ENCODE measurements around the gene DYNLT4. TPM values are rescaled to one million over a fixed set of nuclear protein-coding genes. Genes with fewer than 3 reads are reported as not detected.

The DYNLT4 gene
- total RNA-seq, 1 experiment from 2014 or later: not detected

DNA sequence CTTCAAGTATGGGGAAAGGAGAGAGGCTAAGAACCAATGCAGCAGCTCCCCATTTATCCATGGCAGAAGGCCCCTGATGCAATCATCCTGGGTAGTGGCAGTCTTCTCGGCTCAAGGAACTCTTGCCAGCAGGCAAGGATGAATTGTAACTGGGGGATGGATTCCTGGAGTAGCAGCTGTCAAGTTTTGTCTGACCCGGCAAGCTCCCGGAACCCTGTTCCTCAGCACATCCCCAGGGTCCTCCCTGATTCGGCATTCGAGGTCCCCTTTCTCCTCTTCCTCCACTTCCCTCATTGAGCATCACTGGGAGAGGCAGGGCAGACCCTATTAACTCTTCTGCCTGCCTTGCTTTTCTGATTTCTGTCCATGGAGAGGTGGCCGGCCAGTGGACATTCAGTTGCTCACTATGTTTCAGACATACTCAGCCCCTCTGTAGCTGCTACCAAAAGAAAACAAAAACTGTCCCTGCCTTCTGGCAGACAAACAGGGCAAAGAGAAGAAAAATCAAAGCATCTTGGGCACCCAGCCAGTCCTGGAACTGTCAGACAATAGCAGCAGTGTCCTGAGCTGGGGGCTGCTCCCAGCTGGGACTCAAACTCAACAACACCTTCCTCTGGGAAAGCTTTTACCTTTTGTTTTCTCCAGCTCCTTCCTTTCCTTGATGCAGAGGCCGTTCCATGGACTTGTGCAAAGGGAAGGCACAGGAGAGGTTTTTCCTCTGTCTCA, 41.5 kb upstream of the DYNLT4 start:
- TF ChIP-seq, protein P1, sequence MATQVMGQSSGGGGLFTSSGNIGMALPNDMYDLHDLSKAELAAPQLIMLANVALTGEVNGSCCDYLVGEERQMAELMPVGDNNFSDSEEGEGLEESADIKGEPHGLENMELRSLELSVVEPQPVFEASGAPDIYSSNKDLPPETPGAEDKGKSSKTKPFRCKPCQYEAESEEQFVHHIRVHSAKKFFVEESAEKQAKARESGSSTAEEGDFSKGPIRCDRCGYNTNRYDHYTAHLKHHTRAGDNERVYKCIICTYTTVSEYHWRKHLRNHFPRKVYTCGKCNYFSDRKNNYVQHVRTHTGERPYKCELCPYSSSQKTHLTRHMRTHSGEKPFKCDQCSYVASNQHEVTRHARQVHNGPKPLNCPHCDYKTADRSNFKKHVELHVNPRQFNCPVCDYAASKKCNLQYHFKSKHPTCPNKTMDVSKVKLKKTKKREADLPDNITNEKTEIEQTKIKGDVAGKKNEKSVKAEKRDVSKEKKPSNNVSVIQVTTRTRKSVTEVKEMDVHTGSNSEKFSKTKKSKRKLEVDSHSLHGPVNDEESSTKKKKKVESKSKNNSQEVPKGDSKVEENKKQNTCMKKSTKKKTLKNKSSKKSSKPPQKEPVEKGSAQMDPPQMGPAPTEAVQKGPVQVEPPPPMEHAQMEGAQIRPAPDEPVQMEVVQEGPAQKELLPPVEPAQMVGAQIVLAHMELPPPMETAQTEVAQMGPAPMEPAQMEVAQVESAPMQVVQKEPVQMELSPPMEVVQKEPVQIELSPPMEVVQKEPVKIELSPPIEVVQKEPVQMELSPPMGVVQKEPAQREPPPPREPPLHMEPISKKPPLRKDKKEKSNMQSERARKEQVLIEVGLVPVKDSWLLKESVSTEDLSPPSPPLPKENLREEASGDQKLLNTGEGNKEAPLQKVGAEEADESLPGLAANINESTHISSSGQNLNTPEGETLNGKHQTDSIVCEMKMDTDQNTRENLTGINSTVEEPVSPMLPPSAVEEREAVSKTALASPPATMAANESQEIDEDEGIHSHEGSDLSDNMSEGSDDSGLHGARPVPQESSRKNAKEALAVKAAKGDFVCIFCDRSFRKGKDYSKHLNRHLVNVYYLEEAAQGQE (IDR thresholded peaks at IDR 0.05; ENCODE audit: insufficient read depth in 1 of 2, low read depth in 2 of 2, low read length in 1 of 2): no peak
- TF ChIP-seq TCF7L2 (IDR thresholded peaks at IDR 0.05; ENCODE audit: low read depth, low read length): no peak
- TF ChIP-seq CTCF (IDR thresholded peaks at IDR 0.05): no peak
- no peak for TF ChIP-seq SIN3A (IDR thresholded peaks at IDR 0.05; ENCODE audit: borderline replicate concordance, insufficient read depth, low read depth, low read length)
- no peak for TF ChIP-seq POLR2AphosphoS5 (IDR thresholded peaks at IDR 0.05; ENCODE audit: low read depth, low read length)
- Histone ChIP-seq H3K4me1 (ENCODE audit: control insufficient read depth, insufficient read depth, low read length) (no peaks in the 10 kb centered on the region), H3K27ac (ENCODE audit: low read length) (no peak overlapping the region), H3K4me3 (ENCODE audit: low read depth in 2 of 2, low read length in 2 of 2) (no peak overlapping the region), H3K27me3 (ENCODE audit: control insufficient read depth, insufficient read depth, low read length) (no peaks in the 10 kb centered on the region), H3K9me3 (ENCODE audit: control insufficient read depth, insufficient read depth, low read depth, low read length) (no peaks in the 10 kb centered on the region), H3K36me3 (ENCODE audit: control insufficient read depth, insufficient read depth, low read length) (no peaks in the 10 kb centered on the region)
- ChIA-PET CTCF (interaction anchor here (0.6 to 1.1 kb wide), 2 partner anchors 12 to 93 kb away, joined by 3 to 7 read pairs; no protein-coding TSS in a partner anchor), POLR2A (interaction anchor here (0.5 kb wide), 1 partner anchor 543 kb away, joined by 5 read pairs; no protein-coding TSS in a partner anchor)
- ATAC-seq: no peak
- no TSS peak for BruUV-seq (replicated peaks)
- in situ Hi-C loops (cut with HindIII; ENCODE audit: low pct_unique_long_range_greater_than_20kb, low sequenced_read_pairs): no loop called here
- no peak for DNase-seq (ENCODE audit: low read depth, low spot score)
- intact Hi-C loops (cut with micrococcal nuclease; ENCODE audit: unreplicated experiment): no loop called here

DNA sequence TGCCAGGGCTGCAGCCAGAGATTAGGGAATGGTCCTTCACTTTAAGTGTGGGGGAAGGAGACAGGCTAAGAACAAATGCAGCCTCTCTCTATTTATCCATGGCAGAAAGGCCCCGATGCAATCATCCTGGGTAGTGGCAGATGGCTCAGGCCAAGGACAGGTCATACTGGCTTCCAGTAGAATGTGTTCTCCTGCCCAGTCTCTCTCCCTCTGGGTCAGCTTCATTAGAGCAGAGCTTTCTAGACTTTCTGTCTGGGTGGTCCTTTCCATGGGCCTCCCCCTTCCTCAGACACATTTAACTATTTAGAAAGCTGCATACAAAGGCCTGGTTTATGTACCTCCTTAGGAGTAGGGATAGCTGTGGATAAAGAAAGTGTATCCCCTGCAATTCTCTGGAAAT, 40.7 kb upstream of the DYNLT4 start:
- intact Hi-C loops (cut with micrococcal nuclease; ENCODE audit: unreplicated experiment) (no loop called here), in situ Hi-C loops (cut with HindIII; ENCODE audit: low pct_unique_long_range_greater_than_20kb, low sequenced_read_pairs) (no loop called here)
- H3K27ac ChIP-seq (ENCODE audit: low read length): no peak overlapping the region
- DNase-seq (ENCODE audit: low read depth, low spot score): no peak
- no peak for ATAC-seq
- H3K36me3 ChIP-seq (ENCODE audit: control insufficient read depth, insufficient read depth, low read length): no peaks in the 10 kb centered on the region
- H3K4me3 ChIP-seq (ENCODE audit: low read depth in 2 of 2, low read length in 2 of 2): no peak overlapping the region
- H3K4me1 ChIP-seq (ENCODE audit: control insufficient read depth, insufficient read depth, low read length): no peaks in the 10 kb centered on the region
- ChIA-PET CTCF (interaction anchor here (0.6 kb wide), 1 partner anchor 94 kb away, joined by 7 read pairs; no protein-coding TSS in a partner anchor), POLR2A (no interaction called here)
- TF ChIP-seq, protein P1 (IDR thresholded peaks at IDR 0.05; ENCODE audit: insufficient read depth in 1 of 2, low read depth in 2 of 2, low read length in 1 of 2): no peak
- TF ChIP-seq SIN3A (IDR thresholded peaks at IDR 0.05; ENCODE audit: borderline replicate concordance, insufficient read depth, low read depth, low read length): no peak
- TF ChIP-seq CTCF (IDR thresholded peaks at IDR 0.05): no peak
- no peak for TF ChIP-seq TCF7L2 (IDR thresholded peaks at IDR 0.05; ENCODE audit: low read depth, low read length)
- no peak for TF ChIP-seq POLR2AphosphoS5 (IDR thresholded peaks at IDR 0.05; ENCODE audit: low read depth, low read length)
- no peaks in the 10 kb centered on the region for H3K9me3 ChIP-seq (ENCODE audit: control insufficient read depth, insufficient read depth, low read depth, low read length)
- no TSS peak for BruUV-seq (replicated peaks)
- H3K27me3 ChIP-seq (ENCODE audit: control insufficient read depth, insufficient read depth, low read length): no peaks in the 10 kb centered on the region
